Vagina (tissue), 2 donors: ENCODE measurements around the gene NKAIN4.

ENCODE experiments used
- CTCF ChIP-seq, 3 experiments: fragments of 450-650 bp in 2 of 3; fragments of 200-600 bp in 1 of 3; sonication (generic) in 1 of 3; IDR thresholded peaks; one replicate each; pipeline ENCODE4 v1.5.1; 2017 to 2019; ENCODE audit warnings: antibody characterized with exemption in 3 of 3, mild to moderate bottlenecking in 2 of 3, moderate library complexity in 2 of 3
- POLR2A ChIP-seq, 2 donors: fragments of 450-650 bp; IDR thresholded peaks; one replicate each; pipeline ENCODE4 v1.6.1; 2017; ENCODE audit warnings: antibody characterized with exemption in 2 of 2, mild to moderate bottlenecking in 2 of 2, moderate library complexity in 2 of 2

- TF ChIP-seq POLR2A (IDR thresholded peaks at IDR 0.05) (no peak), CTCF (IDR thresholded peaks at IDR 0.05) (peak in 1 of 3 experiments; percentile 36)
Measured at GRCh38 chr20:63230800-63231268, 23.4 kb downstream of the NKAIN4 start.
